SK-N-MC (cell line): ENCODE results near the gene IQSEC1.

ENCODE experiments used
- EZH2 ChIP-seq: fragments of 200-600 bp; sonication (generic); IDR thresholded peaks from one replicate; pipeline ENCODE4 v1.6.1; 2017; ENCODE audit warnings: antibody characterized with exemption
- FOXP2 ChIP-seq: optimal IDR thresholded peaks from 2 replicates; pipeline ENCODE3; 2011; ENCODE audit warnings: mild to moderate bottlenecking, moderate library complexity; ENCODE audit not compliant: insufficient read depth; ENCODE audit errors: extremely low read length, control extremely low read depth
- POLR2AphosphoS5 ChIP-seq: IDR thresholded peaks from 2 replicates; pipeline ENCODE4 v1.6.1; 2012; ENCODE audit warnings: mild to moderate bottlenecking, low read depth, low read length, borderline replicate concordance

DNA sequence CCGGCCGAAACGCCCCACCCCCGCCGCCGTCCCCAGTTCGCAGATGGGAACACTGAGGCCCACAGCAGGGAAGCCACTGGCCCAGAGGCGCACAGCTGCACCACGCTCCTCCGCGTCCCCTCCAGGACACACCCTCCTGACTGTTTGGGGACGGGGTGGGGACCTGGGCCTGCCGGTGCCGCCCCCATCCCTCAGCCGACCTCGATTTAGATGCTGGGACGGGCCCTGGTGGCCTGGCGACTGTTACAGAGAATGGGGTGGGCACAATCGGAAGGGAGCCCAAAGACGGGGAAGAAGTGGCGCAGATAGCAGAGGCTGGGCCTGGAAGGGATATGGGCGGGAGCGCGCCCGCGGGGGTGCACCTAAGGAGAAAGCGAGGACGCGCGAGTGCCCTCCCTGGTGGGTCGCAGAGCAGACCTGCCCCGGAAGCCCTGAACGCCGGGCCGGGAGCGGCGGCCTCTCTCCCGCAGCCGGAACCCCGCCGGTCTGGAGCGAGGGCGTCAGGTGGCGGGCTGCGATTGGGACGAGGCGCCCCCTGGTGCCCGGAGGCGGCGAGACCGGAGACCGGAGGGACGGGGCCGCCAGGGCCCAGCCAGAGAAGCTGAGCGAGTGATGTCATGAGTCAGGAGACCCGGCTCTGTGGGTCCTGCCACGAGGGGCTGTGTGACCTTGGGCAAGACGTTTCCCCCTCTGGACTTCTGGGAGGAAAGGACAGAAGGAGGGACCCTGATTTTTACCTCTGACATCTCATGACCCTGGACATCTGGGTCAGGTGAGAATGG is 78.4 kb downstream of the IQSEC1 start:
- no peak for TF ChIP-seq POLR2AphosphoS5
- TF ChIP-seq EZH2 = no peak
- TF ChIP-seq FOXP2 = no peak
